Eye (tissue), 1 donor: ENCODE measurements around the gene RNF128.

ENCODE experiments used
- DNase-seq: peaks from one replicate; pipeline ENCODE4 v3.0.0-alpha.2; 2015

Gene RNF128

GRCh38 chrX:106726485-106727437 is at the start of gene RNF128:
Gene RNF128, plus strand, starts transcription at chrX:106726701. Its CDS starts 213 bp downstream, at chrX:106726914.
- DNase-seq: peak; percentile 67

- DNase-seq: no peak
Measured at GRCh38 chrX:106680716-106681115, 45.8 kb upstream of the RNF128 start.

- no peak for DNase-seq
Measured at GRCh38 chrX:106684207-106684606, 42.3 kb upstream of the RNF128 start.

- no peak for DNase-seq
Measured at GRCh38 chrX:106692425-106693065, 34.0 kb upstream of the RNF128 start.

- no peak for DNase-seq
Measured at GRCh38 chrX:106696502-106696901, 30.0 kb upstream of the RNF128 start.

- DNase-seq: no peak
Measured at GRCh38 chrX:106698693-106699092, 27.8 kb upstream of the RNF128 start.

- no peak for DNase-seq
Measured at GRCh38 chrX:106702636-106703035, 23.9 kb upstream of the RNF128 start.

- DNase-seq: no peak
Measured at GRCh38 chrX:106706466-106706865, 20.0 kb upstream of the RNF128 start.

GRCh38 chrX:106707771-106708454 is 18.6 kb upstream of the RNF128 start:
- no peak for DNase-seq

- no peak for DNase-seq
Measured at GRCh38 chrX:106710771-106711170, 15.7 kb upstream of the RNF128 start.

GRCh38 chrX:106711375-106711774 is 15.1 kb upstream of the RNF128 start:
- DNase-seq: no peak

- no peak for DNase-seq
Measured at GRCh38 chrX:106716004-106716403, 10.5 kb upstream of the RNF128 start.

- DNase-seq: no peak
Measured at GRCh38 chrX:106716463-106716862, 10.0 kb upstream of the RNF128 start.

- no peak for DNase-seq
Measured at GRCh38 chrX:106718709-106719108, 7.8 kb upstream of the RNF128 start.

- DNase-seq: no peak
Measured at GRCh38 chrX:106725931-106726330, 570 bp upstream of the RNF128 start.

- DNase-seq: no peak
Measured at GRCh38 chrX:106728337-106728736, 1.8 kb downstream of the RNF128 start.

GRCh38 chrX:106730401-106730800 is 3.9 kb downstream of the RNF128 start:
- DNase-seq: no peak

- DNase-seq: no peak
Measured at GRCh38 chrX:106731590-106731989, 5.1 kb downstream of the RNF128 start.

- no peak for DNase-seq
Measured at GRCh38 chrX:106734827-106735226, 8.3 kb downstream of the RNF128 start.

GRCh38 chrX:106740193-106740780 is 13.8 kb downstream of the RNF128 start:
- DNase-seq: no peak

- DNase-seq: no peak
Measured at GRCh38 chrX:106742193-106742592, 15.7 kb downstream of the RNF128 start.

GRCh38 chrX:106742805-106743204 is 16.3 kb downstream of the RNF128 start:
- no peak for DNase-seq

GRCh38 chrX:106748377-106748776 is 21.9 kb downstream of the RNF128 start:
- DNase-seq: no peak
